B cell (primary cell): ENCODE measurements around the gene SMIM5. TPM values are rescaled to one million over a fixed set of nuclear protein-coding genes. Genes with fewer than 3 reads are reported as not detected.

Experiments
- ATAC-seq: fragments of 200-7000 bp; cut with Tn5 transposase; one replicate; pipeline ENCODE4 v1.10.0; 2021; ENCODE audit warnings: low read depth, mild to moderate bottlenecking, moderate number of reproducible peaks, moderate library complexity
- CTCF ChIA-PET: fragments of 350-600 bp; sonication (Branson Sonifier 250); formaldehyde crosslinking; loops from one replicate; lab custom pipeline; 2021; ENCODE audit warnings: antibody characterized with exemption, inconsistent platforms; lab: Charles Lee
- POLR2A ChIA-PET: fragments of 350-600 bp; sonication (Branson Sonifier 250); formaldehyde crosslinking; loops from one replicate; lab custom pipeline; 2021; ENCODE audit warnings: antibody characterized with exemption; lab: Charles Lee
- DNase-seq: peaks from one replicate; pipeline ENCODE4 v3.0.0; 2013
- H2AFZ ChIP-seq: 2 replicates; pipeline ENCODE4 v1.6.1; 2012; ENCODE audit warnings: mild to moderate bottlenecking, low read depth, low read length; ENCODE audit not compliant: insufficient read depth, poor library complexity, severe bottlenecking
- H3K27ac ChIP-seq, 2 donors: 1 replicate in 1 of 2; 2 replicates in 1 of 2; pipeline ENCODE4 v1.5.1; 2012 to 2013; ENCODE audit warnings: low read length in 2 of 2, mild to moderate bottlenecking in 2 of 2, moderate library complexity in 1 of 2
- H3K27me3 ChIP-seq, 4 experiments: fragments of 200-600 bp in 1 of 4; sonication (generic) in 1 of 4; replicated peaks in 1 of 4; 1 replicate in 2 of 4; 2 replicates in 2 of 4; pipeline versions ENCODE4 v1.6.1 to v1.7.0; 2013 to 2016; ENCODE audit warnings: low read length in 3 of 4, mild to moderate bottlenecking in 2 of 4, mixed read lengths in 1 of 4, moderate library complexity in 1 of 4; ENCODE audit not compliant: insufficient read depth in 4 of 4, control insufficient read depth in 3 of 4; ENCODE audit errors: control extremely low read depth in 1 of 4
- H3K36me3 ChIP-seq, 2 experiments: replicated peaks in 1 of 2; 1 replicate in 1 of 2; 2 replicates in 1 of 2; pipeline versions ENCODE4 v1.6.1 to v1.7.1; 2013; ENCODE audit warnings: low read length in 1 of 2; ENCODE audit not compliant: insufficient read depth in 2 of 2, control insufficient read depth in 1 of 2; ENCODE audit errors: control extremely low read depth in 1 of 2, extremely low read depth in 1 of 2
- H3K4me1 ChIP-seq, 2 donors: fragments of 200-600 bp in 1 of 2; sonication (generic) in 1 of 2; 1 replicate in 1 of 2; 2 replicates in 1 of 2; pipeline versions ENCODE4 v1.5.1 to v1.6.1; 2013 to 2017; ENCODE audit warnings: low read length in 2 of 2; ENCODE audit not compliant: control insufficient read depth in 2 of 2, insufficient read depth in 2 of 2
- H3K4me2 ChIP-seq: replicated peaks from 2 replicates; pipeline ENCODE3; 2012; ENCODE audit warnings: mild to moderate bottlenecking, low read depth, low read length; ENCODE audit not compliant: poor library complexity, severe bottlenecking
- H3K4me3 ChIP-seq, 5 experiments: fragments of 200-600 bp in 1 of 5; sonication (generic) in 1 of 5; 1 replicate in 3 of 5; 2 replicates in 2 of 5; pipeline versions ENCODE4 v1.5.1 to v1.7.0; 2011 to 2016; ENCODE audit warnings: low read length in 4 of 5, mild to moderate bottlenecking in 4 of 5, low read depth in 2 of 5, control low read depth in 1 of 5, moderate library complexity in 1 of 5; ENCODE audit not compliant: insufficient read depth in 1 of 5; ENCODE audit errors: control extremely low read depth in 1 of 5, extremely low read depth in 1 of 5
- H3K79me2 ChIP-seq: fragments of 200-600 bp; sonication (generic); one replicate; pipeline ENCODE4 v1.6.0; 2016; ENCODE audit warnings: low read length; ENCODE audit not compliant: control insufficient read depth, insufficient read depth
- H3K9ac ChIP-seq: fragments of 200-600 bp; sonication (generic); 2 replicates; pipeline ENCODE4 v1.6.1; 2017; ENCODE audit warnings: mild to moderate bottlenecking, low read length, moderate library complexity
- H3K9me3 ChIP-seq, 3 donors: one replicate each; pipeline versions ENCODE4 v1.6.1 to v1.7.1; 2013; ENCODE audit warnings: low read length in 2 of 3; ENCODE audit not compliant: control insufficient read depth in 2 of 3, insufficient read depth in 1 of 3; ENCODE audit errors: control extremely low read depth in 1 of 3
- H4K20me1 ChIP-seq: 2 replicates; pipeline ENCODE4 v1.6.0; 2012; ENCODE audit warnings: mild to moderate bottlenecking, low read length; ENCODE audit not compliant: insufficient read depth, control insufficient read depth, poor library complexity, severe bottlenecking
- H3K27ac Mint-ChIP-seq: one replicate; pipeline ENCODE4 v1.8.0; 2021; ENCODE audit warnings: mixed read lengths
- H3K27me3 Mint-ChIP-seq: one replicate; pipeline ENCODE4 v1.8.0; 2021; ENCODE audit warnings: mixed read lengths
- H3K4me1 Mint-ChIP-seq: one replicate; pipeline ENCODE4 v1.8.0; 2021; ENCODE audit warnings: mixed read lengths
- H3K4me3 Mint-ChIP-seq: one replicate; pipeline ENCODE4 v1.8.0; 2021; ENCODE audit warnings: mixed read lengths
- H3K9me3 Mint-ChIP-seq: one replicate; pipeline ENCODE4 v1.8.0; 2022; ENCODE audit warnings: mixed read lengths; ENCODE audit not compliant: insufficient read depth
- EZH2 ChIP-seq: IDR thresholded peaks from 2 replicates; pipeline ENCODE4 v1.6.1; 2012; ENCODE audit warnings: borderline replicate concordance, low read depth, mild to moderate bottlenecking, moderate library complexity, low read length; ENCODE audit not compliant: insufficient read depth, poor library complexity, severe bottlenecking
- WGBS: methylation state at CpG from one replicate; pipeline ENCODE4 v1.1.5; 2013; ENCODE audit warnings: missing lambda C conversion rate; ENCODE audit not compliant: insufficient coverage; 5-methylcytosine and 5-hydroxymethylcytosine counted together
- intact Hi-C: fragments of 100-400 bp; cut with micrococcal nuclease; formaldehyde crosslinking; loops from one replicate; pipeline ENCODE4 v1.10.0; 2022
- polyA plus RNA-seq: library from polyadenylated mRNA; depleted of rRNA; stranded (reverse); fragments of >200 nt; gene quantifications from 2 replicates; pipeline ENCODE4 v1.2.3, GENCODE V29; 2012
- total RNA-seq, 2 donors: library from RNA; stranded (reverse); fragments of 120-200 nt in 1 of 2; gene quantifications; 1 replicate in 1 of 2; 2 replicates in 1 of 2; pipeline versions ENCODE4 v1.2.3 to v1.2.4, GENCODE V29; 2013 to 2022
- TF ChIP-seq, protein P1 (sequence below): fragments of 200-600 bp; IDR thresholded peaks from one replicate; pipeline ENCODE4 v1.8.0; 2022; ENCODE audit warnings: antibody characterized with exemption, mild to moderate bottlenecking

Gene SMIM5
- total and polyA plus RNA-seq, 2 donors (not counting 1 experiment from before 2014, with no cell fraction given), result 0.62 to 7.6 TPM

DNA sequence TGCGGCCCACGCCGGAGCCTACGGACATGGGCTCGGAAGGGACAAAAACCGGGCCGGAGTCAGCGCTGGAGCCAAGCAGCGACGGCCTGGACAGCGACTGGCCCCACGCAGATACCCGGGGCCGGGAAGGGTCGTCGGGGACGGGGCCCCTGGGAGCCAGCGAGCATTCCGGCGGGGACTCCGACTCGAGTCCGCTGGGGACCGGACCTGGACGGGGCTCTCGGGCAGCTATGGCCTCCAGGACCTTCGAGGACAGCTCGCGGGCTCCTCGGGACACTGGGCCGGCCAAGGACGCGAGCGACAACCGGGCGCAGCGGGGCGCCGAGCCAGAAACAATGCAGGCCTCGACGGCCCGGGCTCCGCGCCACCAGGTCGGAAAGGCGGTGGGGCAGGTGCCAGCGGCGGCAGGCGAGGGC is 44.6 kb upstream of the SMIM5 start:
- Histone ChIP-seq H3K4me2 (peak overlapping the region; percentile 99), H4K20me1 (peaks cover 16% of the 10 kb centered on the region), H3K9ac (peak overlapping the region; percentile 82), H3K27ac (peak overlapping the region; percentile 80 to 89), H3K4me1 (peaks cover 4 to 20% of the 10 kb centered on the region in 2 donors), H3K9me3 (no peaks in the 10 kb centered on the region), H3K27me3 (no peaks in the 10 kb centered on the region), H3K4me3 (peak overlapping the region; percentile 69 to 95 (median 82)), H3K79me2 (no peaks in the 10 kb centered on the region), H3K36me3 (peaks cover 0 to 14% of the 10 kb centered on the region in 2 experiments), H2AFZ (peak overlapping the region; percentile 81)
- TF ChIP-seq, protein P1, sequence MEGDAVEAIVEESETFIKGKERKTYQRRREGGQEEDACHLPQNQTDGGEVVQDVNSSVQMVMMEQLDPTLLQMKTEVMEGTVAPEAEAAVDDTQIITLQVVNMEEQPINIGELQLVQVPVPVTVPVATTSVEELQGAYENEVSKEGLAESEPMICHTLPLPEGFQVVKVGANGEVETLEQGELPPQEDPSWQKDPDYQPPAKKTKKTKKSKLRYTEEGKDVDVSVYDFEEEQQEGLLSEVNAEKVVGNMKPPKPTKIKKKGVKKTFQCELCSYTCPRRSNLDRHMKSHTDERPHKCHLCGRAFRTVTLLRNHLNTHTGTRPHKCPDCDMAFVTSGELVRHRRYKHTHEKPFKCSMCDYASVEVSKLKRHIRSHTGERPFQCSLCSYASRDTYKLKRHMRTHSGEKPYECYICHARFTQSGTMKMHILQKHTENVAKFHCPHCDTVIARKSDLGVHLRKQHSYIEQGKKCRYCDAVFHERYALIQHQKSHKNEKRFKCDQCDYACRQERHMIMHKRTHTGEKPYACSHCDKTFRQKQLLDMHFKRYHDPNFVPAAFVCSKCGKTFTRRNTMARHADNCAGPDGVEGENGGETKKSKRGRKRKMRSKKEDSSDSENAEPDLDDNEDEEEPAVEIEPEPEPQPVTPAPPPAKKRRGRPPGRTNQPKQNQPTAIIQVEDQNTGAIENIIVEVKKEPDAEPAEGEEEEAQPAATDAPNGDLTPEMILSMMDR, result no peak
- TF ChIP-seq EZH2, result no peak
- ATAC-seq (peak; percentile 11), DNase-seq (no peak)
- Mint-ChIP-seq H3K4me3 (peak overlapping the region; percentile 79), H3K4me1 (peaks cover 19% of the 10 kb centered on the region), H3K27me3 (no peaks in the 10 kb centered on the region), H3K9me3 (no peaks in the 10 kb centered on the region), H3K27ac (peak overlapping the region; percentile 87)
- intact Hi-C loops, result loop anchor here (1.0 to 2.0 kb wide), 8 partner anchors 17 to 327 kb away; partner anchors contain the start of genes GGA3, LLGL2, MRPS7 and SLC25A19
- CTCF ChIA-PET, result interaction anchor here (0.6 to 2.0 kb wide), 16 partner anchors 11 to 1930 kb away, joined by 3 to 12 read pairs (median 4); partner anchors contain the start of genes GRB2, LLGL2, SLC25A19 and TMEM94
- POLR2A ChIA-PET, result interaction anchor here (0.5 to 1.1 kb wide), 11 partner anchors 36 to 676 kb away, joined by 3 to 7 read pairs (median 4); partner anchors contain the start of genes LLGL2, TSEN54 and UBALD2
- 5% methylated on average over 49 of the region's 49 CpGs for WGBS
